ENCODE data around the gene RBMS2.

DNA sequence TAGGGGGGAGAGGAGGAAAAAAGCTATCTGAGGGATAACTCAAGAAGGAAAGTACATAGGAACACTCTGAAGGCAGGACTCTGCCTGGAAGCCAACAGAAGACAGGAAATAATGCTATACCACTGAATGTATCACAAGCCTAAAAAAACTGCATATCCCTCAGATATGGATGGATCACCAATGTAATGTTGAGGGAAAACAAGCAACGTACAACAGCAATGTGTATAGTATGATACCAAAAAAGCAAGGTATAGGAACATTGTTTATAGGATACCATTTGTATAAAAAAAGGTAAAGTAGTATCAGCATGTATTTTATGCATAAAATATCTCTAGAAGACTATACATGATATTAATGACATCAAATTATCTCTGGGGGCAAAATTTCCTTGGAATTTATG is 37.1 kb upstream of the RBMS2 start:
- TF ChIP-seq, protein P1, sequence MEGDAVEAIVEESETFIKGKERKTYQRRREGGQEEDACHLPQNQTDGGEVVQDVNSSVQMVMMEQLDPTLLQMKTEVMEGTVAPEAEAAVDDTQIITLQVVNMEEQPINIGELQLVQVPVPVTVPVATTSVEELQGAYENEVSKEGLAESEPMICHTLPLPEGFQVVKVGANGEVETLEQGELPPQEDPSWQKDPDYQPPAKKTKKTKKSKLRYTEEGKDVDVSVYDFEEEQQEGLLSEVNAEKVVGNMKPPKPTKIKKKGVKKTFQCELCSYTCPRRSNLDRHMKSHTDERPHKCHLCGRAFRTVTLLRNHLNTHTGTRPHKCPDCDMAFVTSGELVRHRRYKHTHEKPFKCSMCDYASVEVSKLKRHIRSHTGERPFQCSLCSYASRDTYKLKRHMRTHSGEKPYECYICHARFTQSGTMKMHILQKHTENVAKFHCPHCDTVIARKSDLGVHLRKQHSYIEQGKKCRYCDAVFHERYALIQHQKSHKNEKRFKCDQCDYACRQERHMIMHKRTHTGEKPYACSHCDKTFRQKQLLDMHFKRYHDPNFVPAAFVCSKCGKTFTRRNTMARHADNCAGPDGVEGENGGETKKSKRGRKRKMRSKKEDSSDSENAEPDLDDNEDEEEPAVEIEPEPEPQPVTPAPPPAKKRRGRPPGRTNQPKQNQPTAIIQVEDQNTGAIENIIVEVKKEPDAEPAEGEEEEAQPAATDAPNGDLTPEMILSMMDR (IDR thresholded peaks at IDR 0.05; ENCODE audit: low read depth, low read length), result no peak
- TF ChIP-seq POLR2A (IDR thresholded peaks at IDR 0.05; ENCODE audit: extremely low read depth, insufficient read length), result no peak
